Kidney epithelial cell (primary cell): ENCODE data around the gene OR4M1. TPM values are rescaled to one million over a fixed set of nuclear protein-coding genes. Genes with fewer than 3 reads are reported as not detected.
"Not testable (repeated sequence)": the region's sequence is repeated elsewhere in the genome, so short reads cannot be mapped to it uniquely, and the experiment has no call there.

ENCODE experiments used
- DNase-seq: peaks from one replicate; pipeline ENCODE4 v3.0.0-alpha.2; 2010; ENCODE audit warnings: low read depth
- H3K27me3 ChIP-seq: 2 replicates; pipeline ENCODE4 v1.6.0; 2011; ENCODE audit warnings: low read length; ENCODE audit not compliant: control insufficient read depth, insufficient read depth
- H3K36me3 ChIP-seq: 2 replicates; pipeline ENCODE4 v1.5.1; 2011; ENCODE audit warnings: low read length; ENCODE audit not compliant: control insufficient read depth, insufficient read depth
- H3K4me3 ChIP-seq: 2 replicates; pipeline ENCODE4 v1.5.1; 2011; ENCODE audit warnings: low read depth, mild to moderate bottlenecking, control low read depth, low read length
- total RNA-seq: library from RNA; depleted of rRNA; stranded (reverse); fragments of >200 nt; gene quantifications from 2 replicates; pipeline ENCODE4 v1.2.3, GENCODE V29; 2015
- TF ChIP-seq, protein P1 (sequence below): IDR thresholded peaks from 2 replicates; pipeline ENCODE4 v1.5.1; 2011; ENCODE audit warnings: mild to moderate bottlenecking, moderate library complexity, low read length, control low read depth, inconsistent platforms; ENCODE audit not compliant: insufficient read depth, poor library complexity, severe bottlenecking

OR4M1 gene
- total RNA-seq, 1 donor from 2014 or later: not detected

DNA sequence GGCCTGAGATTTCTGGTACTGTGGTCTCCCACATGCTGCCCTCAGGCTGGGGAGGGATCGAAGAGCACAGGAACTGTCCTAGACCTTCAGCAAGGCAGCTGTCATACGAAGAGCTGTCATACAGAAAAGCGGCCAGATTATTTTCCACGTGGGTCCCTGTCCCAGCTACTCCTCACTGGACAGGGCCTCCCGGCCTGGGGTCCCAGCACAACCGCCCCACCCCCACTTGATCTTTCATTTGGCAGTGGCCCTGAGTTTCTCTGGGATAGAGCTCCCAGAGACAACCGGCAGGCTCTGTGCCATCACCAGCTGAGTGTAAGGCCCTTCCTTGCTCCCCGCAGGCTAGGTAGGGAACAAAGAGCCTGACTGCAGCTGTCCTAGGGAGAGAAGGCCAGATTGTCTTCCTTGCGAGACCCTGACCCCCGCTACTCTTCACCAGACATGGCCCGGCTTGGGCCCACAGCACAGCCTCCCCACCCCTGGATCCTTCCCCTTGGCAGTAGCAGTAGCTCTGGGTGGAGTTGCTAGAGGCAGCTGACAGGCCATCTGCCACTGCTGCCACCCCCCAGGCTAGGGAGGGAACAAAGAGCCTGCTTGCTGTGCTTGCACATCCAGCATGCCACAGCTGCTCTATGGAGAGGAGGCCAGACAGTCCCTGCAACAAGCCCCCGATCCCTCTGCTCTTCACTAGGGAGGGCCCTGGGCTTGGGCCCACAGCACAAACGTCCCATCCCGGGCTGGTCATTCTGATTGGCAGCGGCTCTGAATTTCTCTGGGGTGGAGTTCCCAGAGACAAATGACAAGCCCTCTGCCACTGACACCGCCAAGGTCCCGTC, 27.2 kb downstream of the OR4M1 start:
- H3K4me3 ChIP-seq: no peak overlapping the region
- no peaks in the 10 kb centered on the region for H3K27me3 ChIP-seq
- H3K36me3 ChIP-seq: no peaks in the 10 kb centered on the region
- no peak for DNase-seq
- TF ChIP-seq, protein P1, sequence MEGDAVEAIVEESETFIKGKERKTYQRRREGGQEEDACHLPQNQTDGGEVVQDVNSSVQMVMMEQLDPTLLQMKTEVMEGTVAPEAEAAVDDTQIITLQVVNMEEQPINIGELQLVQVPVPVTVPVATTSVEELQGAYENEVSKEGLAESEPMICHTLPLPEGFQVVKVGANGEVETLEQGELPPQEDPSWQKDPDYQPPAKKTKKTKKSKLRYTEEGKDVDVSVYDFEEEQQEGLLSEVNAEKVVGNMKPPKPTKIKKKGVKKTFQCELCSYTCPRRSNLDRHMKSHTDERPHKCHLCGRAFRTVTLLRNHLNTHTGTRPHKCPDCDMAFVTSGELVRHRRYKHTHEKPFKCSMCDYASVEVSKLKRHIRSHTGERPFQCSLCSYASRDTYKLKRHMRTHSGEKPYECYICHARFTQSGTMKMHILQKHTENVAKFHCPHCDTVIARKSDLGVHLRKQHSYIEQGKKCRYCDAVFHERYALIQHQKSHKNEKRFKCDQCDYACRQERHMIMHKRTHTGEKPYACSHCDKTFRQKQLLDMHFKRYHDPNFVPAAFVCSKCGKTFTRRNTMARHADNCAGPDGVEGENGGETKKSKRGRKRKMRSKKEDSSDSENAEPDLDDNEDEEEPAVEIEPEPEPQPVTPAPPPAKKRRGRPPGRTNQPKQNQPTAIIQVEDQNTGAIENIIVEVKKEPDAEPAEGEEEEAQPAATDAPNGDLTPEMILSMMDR: no peak

DNA sequence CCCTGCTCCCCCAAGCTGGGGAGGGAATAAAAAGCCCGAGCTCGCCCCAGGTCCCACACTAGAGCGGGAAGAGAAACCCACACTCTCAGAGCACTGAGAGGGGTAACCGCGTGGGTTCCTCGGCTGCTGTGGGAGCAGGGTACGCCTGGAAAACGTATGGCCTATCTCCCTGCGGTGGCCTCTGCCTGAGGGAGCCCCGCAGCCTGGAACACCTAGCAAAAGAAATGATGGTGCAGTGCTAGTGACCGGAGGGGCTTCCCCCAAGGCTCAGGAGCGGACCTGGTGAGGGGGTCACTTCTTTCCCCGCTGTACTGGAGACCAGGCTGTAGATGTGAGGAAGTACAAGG, 27.8 kb downstream of the OR4M1 start:
- Histone ChIP-seq H3K4me3 (no peak overlapping the region), H3K27me3 (no peaks in the 10 kb centered on the region), H3K36me3 (no peaks in the 10 kb centered on the region)
- TF ChIP-seq, protein P1: no peak
- DNase-seq: no peak

DNA sequence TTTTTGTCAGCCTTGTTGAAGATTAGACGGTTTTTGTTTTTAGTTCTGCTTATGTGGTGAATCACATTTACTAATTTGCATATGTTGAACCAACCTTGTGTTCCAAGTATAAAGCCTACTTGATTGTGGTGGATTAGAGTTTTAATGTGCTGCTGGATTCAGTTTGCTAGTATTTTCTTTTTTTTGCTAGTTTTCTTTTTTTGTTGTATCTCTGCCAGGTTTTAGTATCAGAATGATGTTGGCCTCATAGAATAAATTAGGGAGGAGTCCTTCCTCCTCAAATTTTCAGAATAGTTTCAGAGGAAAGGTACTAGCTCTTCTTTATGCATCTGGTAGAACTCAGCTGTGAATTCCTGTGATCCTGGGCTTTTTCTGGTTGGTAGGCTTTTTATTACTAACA, 30.2 kb downstream of the OR4M1 start, which contains the start of gene OR4N2:
Gene OR4N2 (plus strand): TSS at position 301 of the 400 bp plus-strand sequence. CDS start 23,679 bp downstream, outside the sequence.
- H3K4me3 ChIP-seq, H3K27me3 ChIP-seq, H3K36me3 ChIP-seq, DNase-seq: not testable (repeated sequence)

DNA sequence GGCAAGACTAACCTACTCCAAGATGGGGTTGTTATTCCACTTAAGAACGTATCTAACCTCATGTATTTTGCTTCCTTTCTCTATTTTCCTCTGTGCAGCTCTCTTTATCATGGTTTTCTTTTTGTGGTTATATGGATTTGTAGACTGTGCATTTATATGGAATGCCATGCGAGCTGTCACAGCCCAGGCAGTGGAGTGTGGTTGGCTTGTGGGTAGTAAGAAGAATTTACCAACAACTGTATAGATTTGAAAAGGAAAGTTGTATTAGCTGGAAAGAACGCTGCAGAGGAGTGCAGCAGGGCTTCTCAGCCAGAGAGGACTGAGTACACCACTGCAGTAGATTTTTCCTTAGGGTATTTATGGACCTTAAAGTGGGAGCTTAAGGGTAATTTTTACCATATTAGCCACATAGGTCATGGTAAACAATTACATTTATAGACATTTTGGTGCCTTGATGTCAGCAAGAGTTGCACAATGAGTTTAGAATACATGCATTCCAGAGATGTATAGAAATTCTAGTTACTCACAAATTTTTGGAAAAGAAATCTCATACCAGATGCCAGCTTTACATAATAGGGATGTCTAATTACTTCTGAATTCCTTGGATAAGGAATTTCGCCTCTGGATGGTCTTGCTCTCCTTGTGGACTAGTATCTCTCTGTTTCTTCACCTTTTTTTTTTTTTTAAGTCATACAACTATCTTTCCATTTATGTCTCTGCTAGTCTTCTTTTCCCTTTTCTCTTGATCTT, 40.0 kb downstream of the OR4M1 start:
- not testable (repeated sequence) for H3K27me3 ChIP-seq, H3K36me3 ChIP-seq, DNase-seq, H3K4me3 ChIP-seq

DNA sequence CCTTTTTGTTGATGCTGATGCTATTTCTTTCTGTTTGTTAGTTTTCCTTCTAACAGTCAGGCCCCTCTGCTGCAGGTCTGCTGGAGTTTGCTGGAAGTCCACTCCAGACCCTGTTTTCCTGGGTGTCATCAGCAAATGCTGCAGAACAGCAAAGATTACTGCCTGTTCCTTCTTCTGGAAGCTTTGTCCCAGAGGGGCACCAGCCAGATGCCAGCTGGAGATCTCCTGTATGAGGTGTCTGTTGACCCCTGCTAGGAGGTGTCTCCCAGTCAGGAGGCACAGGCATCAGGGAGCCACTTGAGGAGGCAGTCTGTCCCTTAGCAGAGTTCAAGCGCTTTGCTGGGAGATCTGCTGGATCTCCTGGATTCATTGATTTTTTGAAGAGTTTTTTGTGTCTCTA, 46.6 kb downstream of the OR4M1 start:
- not testable (repeated sequence) for DNase-seq, H3K4me3 ChIP-seq, H3K27me3 ChIP-seq, H3K36me3 ChIP-seq

DNA sequence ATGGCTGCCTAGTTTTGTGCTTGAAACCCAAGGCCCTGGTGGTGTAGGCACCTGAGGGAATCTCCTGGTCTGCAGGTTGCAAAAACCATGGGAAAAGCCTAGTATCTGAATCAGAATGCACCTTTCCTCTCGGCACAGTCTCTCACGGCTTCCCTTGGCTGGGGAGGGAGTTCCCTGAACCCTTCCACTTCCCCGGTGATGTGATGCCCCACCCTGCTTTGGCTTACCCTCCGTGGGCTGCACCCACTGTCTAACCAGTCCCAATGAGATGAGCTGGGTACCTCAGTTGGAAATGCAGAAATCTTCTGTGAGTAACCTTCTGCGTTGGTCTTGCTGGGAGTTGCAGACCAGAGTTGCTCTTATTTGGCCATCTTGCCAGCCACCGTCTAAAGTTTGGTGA, 47.7 kb downstream of the OR4M1 start:
- not testable (repeated sequence) for H3K36me3 ChIP-seq, H3K4me3 ChIP-seq

DNA sequence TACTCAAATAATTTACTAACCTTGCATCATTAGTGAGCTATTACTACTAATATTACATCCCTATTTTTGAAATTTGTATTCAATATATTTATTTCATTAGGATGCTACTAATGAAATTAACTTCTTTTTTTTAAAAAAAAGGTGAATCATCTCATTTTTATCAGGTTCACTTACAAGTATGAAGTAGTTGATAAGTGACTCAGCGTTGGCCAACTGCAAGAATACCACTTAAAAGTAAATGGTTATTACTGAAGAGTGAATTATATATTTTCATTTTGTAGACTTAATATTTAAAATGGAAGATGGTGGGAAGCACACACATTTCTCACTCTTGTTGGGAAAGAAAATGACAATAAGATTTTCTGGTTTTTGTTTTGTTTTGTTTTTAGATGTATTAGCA, 49.9 kb downstream of the OR4M1 start:
- TF ChIP-seq, protein P1: no peak
- DNase-seq: no peak
- Histone ChIP-seq H3K36me3 (no peaks in the 10 kb centered on the region), H3K4me3 (no peak overlapping the region), H3K27me3 (no peaks in the 10 kb centered on the region)

More for the DNA sequence above, 47.7 kb downstream of the OR4M1 start:
- not testable (repeated sequence) for H3K27me3 ChIP-seq, DNase-seq
